IPS DF 4.7 (cell line): ENCODE results near the gene TRIM8.

Experiments
- DNase-seq: peaks from one replicate; pipeline ENCODE4 v3.0.0-alpha.2; 2013; ENCODE audit warnings: low spot score; ENCODE audit errors: extremely low read depth

Gene TRIM8

GRCh38 chr10:102632394-102633111 lies 11.7 kb upstream of the TRIM8 start:
- no peak for DNase-seq

- DNase-seq = no peak
Observed at GRCh38 chr10:102633287-102633686, 11.0 kb upstream of the TRIM8 start.

GRCh38 chr10:102633848-102634247 lies 10.4 kb upstream of the TRIM8 start:
- no peak for DNase-seq

GRCh38 chr10:102634686-102635085 lies 9.6 kb upstream of the TRIM8 start:
- DNase-seq = no peak

- no peak for DNase-seq
Observed at GRCh38 chr10:102635377-102635776, 8.9 kb upstream of the TRIM8 start.

- DNase-seq = no peak
Observed at GRCh38 chr10:102639537-102639936, 4.7 kb upstream of the TRIM8 start.

- no peak for DNase-seq
Observed at GRCh38 chr10:102641402-102641801, 2.9 kb upstream of the TRIM8 start.

GRCh38 chr10:102641880-102642735 lies 2.2 kb upstream of the TRIM8 start:
- DNase-seq = peak; percentile 85

GRCh38 chr10:102642736-102643335 lies 1.4 kb upstream of the TRIM8 start:
- no peak for DNase-seq

GRCh38 chr10:102643336-102644065 lies 778 bp upstream of the TRIM8 start:
- no peak for DNase-seq

GRCh38 chr10:102644646-102645387 lies 538 bp downstream of the TRIM8 start:
- no peak for DNase-seq

- DNase-seq = no peak
Observed at GRCh38 chr10:102645388-102645740, 1.1 kb downstream of the TRIM8 start.

GRCh38 chr10:102645741-102646609 lies 1.7 kb downstream of the TRIM8 start:
- DNase-seq = no peak

- no peak for DNase-seq
Observed at GRCh38 chr10:102646610-102647442, 2.5 kb downstream of the TRIM8 start.

- no peak for DNase-seq
Observed at GRCh38 chr10:102647443-102648268, 3.4 kb downstream of the TRIM8 start.

- no peak for DNase-seq
Observed at GRCh38 chr10:102648269-102648888, 4.1 kb downstream of the TRIM8 start.

- DNase-seq = no peak
Observed at GRCh38 chr10:102648889-102649796, 4.9 kb downstream of the TRIM8 start.
